GM11168 (cell line): ENCODE data around the gene GABPB2.

Experiments used
- in situ Hi-C: fragments of 300-500 bp; cut with MboI; formaldehyde crosslinking; loops from one replicate; pipeline ENCODE4 v1.12.0; 2022; ENCODE audit warnings: low sequenced_read_pairs; ENCODE audit not compliant: unreplicated experiment

Gene GABPB2

DNA sequence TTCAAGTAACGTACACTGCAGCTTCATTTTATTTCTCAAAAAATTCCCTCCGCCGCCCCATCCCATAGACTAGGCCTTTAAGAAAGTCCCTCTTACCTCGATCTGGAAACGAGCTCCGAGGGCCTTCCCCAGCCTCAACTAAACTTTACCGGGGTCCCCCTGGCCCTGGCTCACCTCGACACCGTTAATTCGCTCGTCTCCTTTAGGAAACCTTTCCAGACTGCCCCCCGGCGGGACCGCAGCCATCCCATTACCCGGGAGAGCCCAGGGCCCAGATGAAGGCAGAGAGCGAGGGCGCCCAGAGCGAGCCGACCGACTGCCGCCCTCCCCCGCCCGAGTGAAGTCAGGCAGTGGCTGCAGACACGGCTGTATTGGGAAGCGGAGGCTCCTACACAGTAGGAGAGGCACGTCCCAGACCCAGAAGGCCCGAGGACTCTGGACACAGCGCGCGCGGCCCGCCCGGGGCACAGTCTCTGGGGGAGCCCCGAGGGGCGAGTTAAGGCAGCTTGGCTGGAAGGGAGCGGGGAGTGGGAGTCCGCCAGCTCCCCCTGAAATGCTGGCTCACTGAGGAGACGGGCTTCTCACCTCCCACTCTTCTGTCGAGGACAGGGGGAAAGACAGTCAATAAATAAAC lies 61.3 kb downstream of the GABPB2 start:
- in situ Hi-C loops, result no loop called here

DNA sequence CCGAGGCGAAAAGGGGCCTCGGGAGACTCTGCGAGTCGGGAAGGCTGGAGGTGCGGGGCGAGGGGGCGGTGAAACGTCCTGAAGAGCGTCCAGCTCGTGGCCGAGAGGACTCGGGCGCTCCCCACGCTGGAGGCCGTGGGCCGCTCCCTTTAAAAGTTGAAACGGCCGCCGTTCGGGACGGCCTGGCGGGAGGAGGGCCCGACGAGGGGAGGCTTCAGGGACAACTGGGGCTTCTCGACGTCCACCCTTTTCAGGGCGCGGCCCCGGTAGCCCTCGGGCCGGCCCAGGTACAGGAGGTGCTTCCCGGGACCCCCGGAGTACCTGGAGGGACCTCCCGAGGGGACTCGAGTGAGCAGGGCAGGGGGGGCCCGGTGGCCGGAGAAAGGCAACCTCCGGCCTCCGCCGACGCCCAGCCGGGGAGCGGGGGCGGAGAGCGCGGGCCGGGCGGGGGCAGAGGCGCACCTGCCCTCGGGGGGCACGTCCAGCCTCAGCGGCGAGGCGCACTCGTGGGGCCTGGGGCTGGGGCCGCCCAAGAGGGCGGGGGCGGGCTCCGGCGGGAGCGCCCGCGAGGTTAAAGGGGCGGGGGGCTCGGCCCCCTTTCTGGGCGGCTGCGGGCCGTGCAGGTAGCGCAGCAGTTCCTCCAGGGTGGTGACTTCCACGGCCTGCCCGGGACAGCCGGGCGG lies 61.9 kb downstream of the GABPB2 start:
- in situ Hi-C loops, result no loop called here

DNA sequence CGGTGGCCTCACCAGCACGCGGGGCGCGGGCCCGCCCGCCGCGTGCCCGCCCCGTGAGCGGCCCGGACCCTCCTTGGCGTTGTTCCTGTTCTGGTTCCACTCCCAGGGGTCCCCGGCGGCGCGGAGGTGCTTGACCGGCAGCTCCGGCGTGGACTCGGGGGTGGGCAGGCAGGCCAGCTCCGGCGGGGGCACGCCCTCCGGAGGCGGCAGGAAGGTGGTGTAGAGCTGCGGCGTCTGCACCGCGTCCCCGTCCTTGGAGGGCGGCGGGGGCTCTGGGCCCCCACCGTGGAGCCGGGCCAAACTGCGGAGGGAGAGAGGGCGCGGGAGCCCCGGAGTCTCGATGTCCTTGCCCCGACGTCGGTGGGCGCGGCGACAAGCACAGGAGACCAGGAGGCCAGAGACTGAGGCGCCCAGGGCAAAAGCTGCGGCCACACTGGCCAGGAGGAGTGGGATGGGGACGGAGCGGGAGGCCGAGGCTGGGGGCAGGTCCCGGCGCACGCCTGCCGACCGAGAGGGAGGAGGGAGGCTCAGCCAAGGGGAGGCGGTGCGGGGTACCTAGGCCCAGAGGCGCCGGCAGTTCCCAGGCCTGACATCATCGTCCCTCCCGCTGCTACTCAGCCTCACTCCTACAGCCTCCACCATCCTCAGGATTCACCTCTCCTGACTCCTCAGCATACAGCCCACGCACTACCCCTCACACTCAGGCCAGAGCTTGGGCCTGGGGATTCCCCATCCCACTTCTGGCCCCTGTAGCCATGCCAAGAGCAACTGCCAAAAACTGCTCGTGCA lies 62.7 kb downstream of the GABPB2 start:
- in situ Hi-C loops, result no loop called here

DNA sequence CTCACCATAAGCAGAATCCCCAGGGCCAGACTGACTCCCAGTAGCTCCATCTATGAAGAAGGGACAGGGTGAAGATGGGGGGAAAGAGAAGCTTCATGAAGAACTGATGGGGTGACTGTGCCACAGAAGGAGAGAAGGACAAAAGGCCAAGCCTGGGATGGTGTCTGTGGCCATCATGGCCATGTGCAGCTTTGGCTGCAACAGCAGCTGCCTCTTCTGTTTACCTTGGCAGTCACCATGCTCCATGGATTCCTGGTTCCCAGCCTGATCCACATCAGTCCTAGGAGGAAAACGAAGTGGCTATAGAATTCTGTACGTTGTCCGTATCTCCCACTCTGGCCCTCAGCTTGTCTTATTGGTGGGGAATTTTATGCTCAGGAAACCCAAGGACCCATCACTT lies 63.8 kb downstream of the GABPB2 start:
- in situ Hi-C loops, result no loop called here

DNA sequence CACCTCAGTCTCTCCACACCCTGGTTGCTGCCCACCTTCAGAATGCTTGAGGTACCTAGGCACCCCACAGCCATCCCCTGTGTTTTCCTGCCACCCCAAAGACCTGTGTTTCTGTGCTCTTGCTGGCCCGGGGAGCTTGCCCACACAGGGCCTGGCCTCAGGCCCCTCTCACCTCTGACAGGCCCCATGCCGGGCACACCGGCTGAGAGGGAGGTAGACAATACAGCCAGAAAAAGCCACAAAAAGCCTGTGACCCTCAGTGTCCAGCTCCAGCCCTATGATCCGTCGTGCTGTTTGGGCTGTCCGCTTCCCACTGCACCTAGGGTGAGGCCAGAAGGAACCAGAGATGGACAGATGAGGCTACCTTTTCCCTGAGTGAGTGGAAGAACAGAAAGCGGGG lies 64.4 kb downstream of the GABPB2 start:
- in situ Hi-C loops, result no loop called here

GRCh38 chr1:151135433-151136385 lies 65.1 kb downstream of the GABPB2 start:
- in situ Hi-C loops, result no loop called here

DNA sequence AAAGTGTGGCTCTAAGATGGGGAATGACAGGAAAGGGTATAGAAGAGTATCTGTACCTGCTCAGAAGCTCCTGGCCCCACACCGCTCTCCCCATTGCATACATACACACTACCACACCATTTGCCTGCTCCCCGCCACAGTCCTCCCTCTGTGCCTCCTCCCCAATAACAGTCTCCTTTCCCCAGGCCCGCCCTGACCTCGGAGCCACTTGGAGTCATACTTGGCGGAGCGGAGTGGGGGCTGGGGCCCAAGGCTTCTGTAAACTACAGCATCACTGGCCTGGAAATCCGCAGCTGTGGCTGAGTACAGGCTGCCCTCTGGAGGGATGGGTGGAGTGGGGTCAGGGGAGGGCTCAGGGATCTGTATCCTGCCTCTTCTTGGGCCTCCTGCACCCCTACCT lies 67.2 kb downstream of the GABPB2 start:
- in situ Hi-C loops, result no loop called here

GRCh38 chr1:151142411-151143056 lies 72.0 kb downstream of the GABPB2 start:
- in situ Hi-C loops, result no loop called here

DNA sequence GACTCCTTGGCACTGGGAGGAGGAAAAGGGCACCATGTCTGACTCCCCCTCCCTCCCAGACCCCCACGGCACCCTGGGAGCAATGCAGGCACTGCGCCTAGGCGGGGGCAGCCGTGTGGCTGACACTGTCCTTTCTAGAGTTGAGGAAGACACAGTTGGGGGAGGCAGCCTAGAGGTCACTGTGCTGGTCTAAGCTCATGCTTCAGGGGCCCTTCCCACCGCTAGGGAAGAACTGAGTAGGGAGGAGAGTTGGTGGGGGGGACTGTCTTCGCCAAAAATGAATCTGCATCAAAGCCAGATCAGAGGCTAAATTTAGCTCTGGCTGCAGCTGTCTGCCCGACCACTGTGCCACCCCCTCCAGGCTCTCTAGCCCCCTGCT lies 72.5 kb downstream of the GABPB2 start:
- in situ Hi-C loops, result no loop called here

DNA sequence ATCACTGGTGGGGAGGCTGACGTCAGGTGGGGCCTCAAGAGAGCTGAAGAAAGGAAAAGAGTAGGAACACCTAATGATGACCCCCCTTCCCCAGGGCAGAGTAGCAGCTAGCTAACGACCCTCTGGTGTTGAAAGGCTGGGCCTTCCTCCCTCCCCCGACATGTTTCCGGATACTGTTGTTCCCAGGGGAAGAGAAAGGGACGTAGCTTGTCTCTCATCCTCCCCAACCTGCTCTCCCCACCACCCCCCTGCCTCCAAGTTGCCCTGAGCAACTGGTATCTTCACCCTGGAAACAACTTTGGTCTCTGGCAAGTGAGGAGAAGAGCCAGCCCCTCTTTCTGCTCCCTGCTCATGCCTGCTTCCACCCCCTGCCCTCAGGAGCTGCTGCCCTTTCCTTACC lies 73.4 kb downstream of the GABPB2 start:
- in situ Hi-C loops, result no loop called here

- in situ Hi-C loops, result no loop called here
Measured at GRCh38 chr1:151144474-151145303, 74.1 kb downstream of the GABPB2 start.

DNA sequence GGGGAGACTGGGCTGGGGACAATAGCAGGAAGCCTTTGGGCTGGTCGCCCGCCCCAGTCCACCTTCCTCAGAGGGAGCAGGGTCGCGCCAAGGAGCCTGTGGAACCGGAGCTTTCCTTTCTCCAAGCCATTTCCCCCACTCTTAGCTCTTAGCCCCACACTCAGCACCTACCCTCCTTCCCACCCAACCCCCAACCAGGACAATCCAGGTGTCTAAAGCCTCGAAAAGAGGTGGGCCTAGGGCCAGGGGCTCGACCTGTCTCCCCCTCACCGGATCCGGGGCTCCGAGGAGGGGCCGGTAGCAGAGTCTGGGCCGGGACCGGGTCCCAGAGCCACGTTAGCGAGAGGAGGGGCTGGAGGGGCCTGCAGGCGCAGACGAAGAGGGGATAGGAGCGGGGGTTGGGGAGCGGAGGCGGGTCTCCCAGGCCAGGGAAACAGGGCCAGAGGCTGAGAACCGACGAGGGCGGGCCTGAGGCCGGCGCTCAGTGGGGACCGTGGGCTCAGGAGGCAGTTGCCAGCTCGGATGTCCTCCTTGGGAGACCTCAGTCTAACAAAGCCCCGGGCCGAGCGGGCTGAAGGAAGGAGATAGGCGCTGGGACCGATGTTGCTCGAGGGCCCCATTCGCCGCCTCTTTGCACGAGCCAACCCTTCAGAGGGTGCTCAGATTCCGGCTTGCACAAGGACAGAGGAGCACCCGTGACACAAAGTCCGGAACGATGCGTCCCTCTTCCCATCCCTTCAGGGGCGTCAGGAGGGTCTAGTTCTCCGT lies 74.9 kb downstream of the GABPB2 start:
- in situ Hi-C loops, result no loop called here

- in situ Hi-C loops, result no loop called here
Measured at GRCh38 chr1:151146072-151146411, 75.5 kb downstream of the GABPB2 start.

GRCh38 chr1:151146412-151147131 lies 76.0 kb downstream of the GABPB2 start, which contains the start of gene SEMA6C:
Gene SEMA6C (minus strand): TSS chr1:151146631. CDS start chr1:151142621, 4,010 bp downstream.
- in situ Hi-C loops, result no loop called here

GRCh38 chr1:151147132-151147503 lies 76.6 kb downstream of the GABPB2 start:
- in situ Hi-C loops, result no loop called here

- in situ Hi-C loops, result no loop called here
Measured at GRCh38 chr1:151147665-151148064, 77.1 kb downstream of the GABPB2 start.

DNA sequence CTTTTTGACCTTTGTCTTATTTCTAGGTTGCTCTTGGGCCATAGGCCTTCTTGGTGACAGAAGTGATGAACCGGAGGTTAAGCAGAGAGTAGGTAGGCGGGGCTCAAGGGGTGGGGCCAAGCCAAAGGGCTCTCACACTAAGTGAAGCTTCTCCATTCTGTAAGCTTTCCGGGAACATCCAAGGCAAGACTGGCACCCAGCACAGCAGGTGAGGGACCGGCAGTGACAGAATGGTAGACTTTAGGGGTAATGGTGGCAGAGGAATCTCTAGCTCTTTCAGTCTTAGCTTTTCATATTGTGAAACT lies 85.9 kb downstream of the GABPB2 start, which contains the start of gene TNFAIP8L2:
TNFAIP8L2 (plus strand) TSS at position 135 of the 305 bp plus-strand sequence. CDS start 2,049 bp downstream, outside the sequence.
- in situ Hi-C loops, result loop anchor here (5.0 kb wide), 1 partner anchor 54 kb away; no protein-coding TSS in a partner anchor
